HEK293 (cell line): ENCODE results near the gene PRLR.

ENCODE experiments used
- CTCF ChIA-PET: fragments of 350-600 bp; formaldehyde crosslinking; extraction: SDS; loops from one replicate; lab custom pipeline; 2021; ENCODE audit warnings: antibody characterized with exemption; lab: Yijun Ruan, JAX
- POLR2A ChIA-PET: fragments of 300-600 bp; formaldehyde crosslinking; extraction: SDS; loops from one replicate; lab custom pipeline; 2020; ENCODE audit warnings: antibody characterized with exemption, inconsistent platforms; lab: Yijun Ruan, JAX
- H3K27ac ChIP-seq: fragments of 200-500 bp; sonication (Bioruptor generic); 2 replicates; pipeline ENCODE4 v1.5.1; 2014; ENCODE audit warnings: low read depth, low read length, control low read depth, inconsistent platforms; ENCODE audit errors: extremely low read depth
- H3K36me3 ChIP-seq, 2 experiments: fragments of 200-500 bp in 1 of 2; sonication (Bioruptor generic) in 1 of 2; 1 replicate in 1 of 2; 2 replicates in 1 of 2; pipeline ENCODE4 v1.5.1; 2014 to 2017; ENCODE audit warnings: inconsistent platforms in 2 of 2, low read length in 2 of 2; ENCODE audit not compliant: control insufficient read depth in 2 of 2, insufficient read depth in 1 of 2
- H3K4me1 ChIP-seq: fragments of 200-500 bp; sonication (Bioruptor generic); 2 replicates; pipeline ENCODE4 v1.5.1; 2014; ENCODE audit warnings: mild to moderate bottlenecking, low read length, inconsistent platforms; ENCODE audit not compliant: control insufficient read depth, insufficient read depth
- H3K4me3 ChIP-seq: 2 replicates; pipeline ENCODE4 v1.5.1; 2011; ENCODE audit warnings: low read depth, mild to moderate bottlenecking, control low read depth, low read length, moderate library complexity
- H3K9me3 ChIP-seq: fragments of 200-500 bp; sonication (Bioruptor generic); 2 replicates; pipeline ENCODE4 v1.5.1; 2014; ENCODE audit warnings: low read depth, low read length, inconsistent platforms; ENCODE audit not compliant: control insufficient read depth, insufficient read depth
- ATF2 ChIP-seq: fragments of 450-650 bp; formaldehyde crosslinking; IDR thresholded peaks from 2 replicates; pipeline ENCODE4 v1.5.1; 2016; ENCODE audit warnings: missing biosample characterization, missing genetic modification characterization, low read depth
- BCL6B ChIP-seq: fragments of 450-650 bp; formaldehyde crosslinking; IDR thresholded peaks from 2 replicates; pipeline ENCODE4 v1.5.1; 2017; ENCODE audit warnings: missing biosample characterization, missing genetic modification characterization
- EGR2 ChIP-seq: fragments of 450-650 bp; formaldehyde crosslinking; IDR thresholded peaks from 2 replicates; pipeline ENCODE4 v1.5.1; 2016; ENCODE audit warnings: low read depth, missing biosample characterization, missing genetic modification characterization
- HOXA7 ChIP-seq: sonication (generic); formaldehyde crosslinking; IDR thresholded peaks from 2 replicates; pipeline ENCODE4 v1.8.1; 2022; ENCODE audit warnings: missing genetic modification reagents, borderline replicate concordance
- HOXD13 ChIP-seq: sonication (generic); formaldehyde crosslinking; IDR thresholded peaks from 2 replicates; pipeline ENCODE4 v1.8.0; 2022; ENCODE audit warnings: missing genetic modification reagents, borderline replicate concordance
- KLF8 ChIP-seq: fragments of 450-650 bp; formaldehyde crosslinking; IDR thresholded peaks from 2 replicates; pipeline ENCODE4 v1.5.1; 2016; ENCODE audit warnings: missing biosample characterization, missing genetic modification characterization
- PBX3 ChIP-seq: sonication (generic); formaldehyde crosslinking; IDR thresholded peaks from 2 replicates; pipeline ENCODE4 v1.8.1; 2022; ENCODE audit warnings: mild to moderate bottlenecking, moderate library complexity, missing genetic modification reagents
- RBAK ChIP-seq: fragments of 450-650 bp; formaldehyde crosslinking; IDR thresholded peaks from 2 replicates; pipeline ENCODE4 v1.5.1; 2016; ENCODE audit warnings: missing biosample characterization, missing genetic modification characterization
- SETDB1 ChIP-seq: IDR thresholded peaks from one replicate; pipeline ENCODE4 v1.6.1; 2017; ENCODE audit warnings: mild to moderate bottlenecking, low read length, moderate library complexity, mixed read lengths; ENCODE audit not compliant: insufficient read length
- ZFP37 ChIP-seq: fragments of 450-650 bp; formaldehyde crosslinking; IDR thresholded peaks from 2 replicates; pipeline ENCODE4 v1.5.1; 2016; ENCODE audit warnings: missing biosample characterization, missing genetic modification characterization
- ZNF148 ChIP-seq: fragments of 450-650 bp; formaldehyde crosslinking; IDR thresholded peaks from 2 replicates; pipeline ENCODE4 v1.5.0; 2017; ENCODE audit warnings: missing biosample characterization, missing genetic modification characterization, borderline replicate concordance
- ZNF174 ChIP-seq: fragments of 450-650 bp; formaldehyde crosslinking; IDR thresholded peaks from 2 replicates; pipeline ENCODE4 v1.5.0; 2017; ENCODE audit warnings: missing biosample characterization, mild to moderate bottlenecking, missing genetic modification characterization
- ZNF184 ChIP-seq: fragments of 450-650 bp; IDR thresholded peaks from 2 replicates; pipeline ENCODE4 v1.5.1; 2018; ENCODE audit warnings: missing biosample characterization, mild to moderate bottlenecking, missing genetic modification characterization
- ZNF394 ChIP-seq: fragments of 450-650 bp; formaldehyde crosslinking; IDR thresholded peaks from 2 replicates; pipeline ENCODE4 v1.5.1; 2016; ENCODE audit warnings: missing biosample characterization, missing genetic modification characterization, mild to moderate bottlenecking, moderate library complexity, borderline replicate concordance
- ZNF514 ChIP-seq: fragments of 450-650 bp; formaldehyde crosslinking; IDR thresholded peaks from 2 replicates; pipeline ENCODE4 v1.5.1; 2016; ENCODE audit warnings: missing biosample characterization, missing genetic modification characterization
- ZNF571 ChIP-seq: fragments of 450-650 bp; formaldehyde crosslinking; IDR thresholded peaks from 2 replicates; pipeline ENCODE4 v1.5.0; 2017; ENCODE audit warnings: missing biosample characterization, missing genetic modification characterization
- ZNF621 ChIP-seq: fragments of 450-650 bp; formaldehyde crosslinking; IDR thresholded peaks from 2 replicates; pipeline ENCODE4 v1.5.1; 2017; ENCODE audit warnings: missing biosample characterization, missing genetic modification characterization
- ZNF626 ChIP-seq: fragments of 450-650 bp; sonication (Bioruptor Pico); formaldehyde crosslinking; IDR thresholded peaks from 2 replicates; pipeline ENCODE4 v1.5.1; 2018; ENCODE audit warnings: missing biosample characterization, missing genetic modification characterization, inconsistent platforms
- ZSCAN4 ChIP-seq: fragments of 450-650 bp; formaldehyde crosslinking; IDR thresholded peaks from 2 replicates; pipeline ENCODE4 v1.5.1; 2017; ENCODE audit warnings: missing biosample characterization, missing genetic modification characterization

PRLR gene

GRCh38 chr5:35166043-35166442, 64.2 kb downstream of the PRLR start:
- no peaks in the 10 kb centered on the region for H3K9me3 ChIP-seq
- CTCF ChIA-PET: interaction anchor here (0.8 to 2.1 kb wide), 5 partner anchors 11 to 75 kb away, joined by 3 to 6 read pairs (median 3); no protein-coding TSS in a partner anchor
- TF ChIP-seq ZFP37 (tag by site-specific recombination): no peak
- TF ChIP-seq ZNF148 (tag by site-specific recombination): no peak
- TF ChIP-seq ZNF174: no peak
- TF ChIP-seq ZNF571: no peak
- no peak for TF ChIP-seq HOXA7
- TF ChIP-seq ZSCAN4 (tag by site-specific recombination): no peak
- TF ChIP-seq ZNF394 (tag by site-specific recombination): no peak
- no peak for TF ChIP-seq ZNF184 (tag by site-specific recombination)
- no peak for TF ChIP-seq BCL6B (tag by site-specific recombination)
- TF ChIP-seq ZNF514 (tag by site-specific recombination): no peak
- no peak for TF ChIP-seq HOXD13 (CRISPR knock-in tag)
- TF ChIP-seq ZNF621 (tag by site-specific recombination): no peak
- TF ChIP-seq ATF2 (tag by site-specific recombination): no peak
- no peak for TF ChIP-seq RBAK (tag by site-specific recombination)
- TF ChIP-seq KLF8 (tag by site-specific recombination): no peak
- no peak for TF ChIP-seq SETDB1
- TF ChIP-seq EGR2: no peak
- no peak for TF ChIP-seq ZNF626 (tag by site-specific recombination)
- no peak for TF ChIP-seq PBX3 (CRISPR knock-in tag)
- no peak overlapping the region for H3K27ac ChIP-seq
- H3K4me1 ChIP-seq: no peaks in the 10 kb centered on the region
- POLR2A ChIA-PET: no interaction called here
- no peaks in the 10 kb centered on the region for H3K36me3 ChIP-seq
- H3K4me3 ChIP-seq: no peak overlapping the region
